Fibroblast of lung (primary cell): ENCODE measurements around the gene RAB6A. TPM values are rescaled to one million over a fixed set of nuclear protein-coding genes. Genes with fewer than 3 reads are reported as not detected.

Experiments used
- DNase-seq, 2 donors: peaks; one replicate each; pipeline versions ENCODE4 v3.0.0 to v3.0.0-alpha.2; 2010; ENCODE audit warnings: low read depth in 2 of 2
- H2AFZ ChIP-seq: 2 replicates; pipeline ENCODE4 v1.5.1; 2012; ENCODE audit warnings: low read length, control low read depth, inconsistent platforms
- H3K27ac ChIP-seq: 2 replicates; pipeline ENCODE4 v1.5.1; 2011; ENCODE audit warnings: low read length, control low read depth; ENCODE audit not compliant: insufficient read depth
- H3K27me3 ChIP-seq: 2 replicates; pipeline ENCODE4 v1.5.1; 2011; ENCODE audit warnings: mild to moderate bottlenecking, low read length; ENCODE audit not compliant: control insufficient read depth, insufficient read depth
- H3K36me3 ChIP-seq: 2 replicates; pipeline ENCODE4 v1.5.1; 2011; ENCODE audit warnings: low read length; ENCODE audit not compliant: control insufficient read depth, insufficient read depth
- H3K4me1 ChIP-seq: 2 replicates; pipeline ENCODE4 v1.5.1; 2011; ENCODE audit warnings: low read length; ENCODE audit not compliant: control insufficient read depth, insufficient read depth; ENCODE audit errors: extremely low read depth
- H3K4me2 ChIP-seq: 2 replicates; pipeline ENCODE4 v1.5.1; 2011; ENCODE audit warnings: low read length, control low read depth; ENCODE audit not compliant: insufficient read depth; ENCODE audit errors: extremely low read depth
- H3K4me3 ChIP-seq, 4 experiments: fragments of 200-600 bp in 1 of 4; sonication (generic) in 1 of 4; replicated peaks in 1 of 4; 2 replicates each; pipeline ENCODE4 v1.5.1; 2011 to 2016; ENCODE audit warnings: low read length in 4 of 4, low read depth in 3 of 4, mild to moderate bottlenecking in 3 of 4, control low read depth in 2 of 4, inconsistent platforms in 1 of 4, mixed read lengths in 1 of 4; ENCODE audit not compliant: insufficient read depth in 1 of 4; ENCODE audit errors: control extremely low read depth in 1 of 4
- H3K79me2 ChIP-seq: 2 replicates; pipeline ENCODE4 v1.5.1; 2012; ENCODE audit warnings: mild to moderate bottlenecking, low read length, inconsistent platforms; ENCODE audit not compliant: control insufficient read depth, insufficient read depth
- H3K9ac ChIP-seq: 2 replicates; pipeline ENCODE4 v1.5.1; 2011; ENCODE audit warnings: mild to moderate bottlenecking, low read length, control low read depth; ENCODE audit not compliant: insufficient read depth
- H3K9me3 ChIP-seq: 2 replicates; pipeline ENCODE4 v1.5.1; 2012; ENCODE audit warnings: low read depth, low read length; ENCODE audit not compliant: control insufficient read depth, insufficient read depth
- H4K20me1 ChIP-seq: 2 replicates; pipeline ENCODE4 v1.5.1; 2011; ENCODE audit warnings: low read length; ENCODE audit not compliant: control insufficient read depth, insufficient read depth; ENCODE audit errors: extremely low read depth
- CTCF ChIP-seq, 2 donors: IDR thresholded peaks in 1 of 2; conservative IDR thresholded peaks in 1 of 2; 1 replicate in 1 of 2; 2 replicates in 1 of 2; pipeline ENCODE4 v1.5.1; 2011 to 2012; ENCODE audit warnings: low read length in 2 of 2, control low read depth in 1 of 2, inconsistent platforms in 1 of 2, low read depth in 1 of 2, mild to moderate bottlenecking in 1 of 2
- EZH2 ChIP-seq: IDR thresholded peaks from 2 replicates; pipeline ENCODE4 v1.5.1; 2012; ENCODE audit warnings: low read length, control low read depth, mild to moderate bottlenecking; ENCODE audit errors: missing control alignments
- polyA plus RNA-seq, 2 donors: library from polyadenylated mRNA; depleted of rRNA in 1 of 2; stranded (reverse) in 1 of 2; unstranded in 1 of 2; fragments of >200 nt; gene quantifications; 2 replicates each; pipeline ENCODE4 v1.2.1, GENCODE V29; 2011 to 2012; ENCODE audit warnings: missing spikeins in 1 of 2
- total RNA-seq: library from RNA; depleted of rRNA; stranded (reverse); fragments of >200 nt; gene quantifications from 2 replicates; pipeline ENCODE4 v1.2.1, GENCODE V29; 2014

The RAB6A gene
- total and polyA plus RNA-seq, 2 donors (not counting 1 experiment from before 2014, with no cell fraction given): 103 to 255 TPM

- DNase-seq: no peak
- H3K4me2 ChIP-seq: no peak overlapping the region
- H3K4me1 ChIP-seq: no peaks in the 10 kb centered on the region
- H3K27me3 ChIP-seq: peaks cover 3% of the 10 kb centered on the region
- H4K20me1 ChIP-seq: no peaks in the 10 kb centered on the region
- H3K27ac ChIP-seq: no peak overlapping the region
- H3K79me2 ChIP-seq: no peaks in the 10 kb centered on the region
- H2AFZ ChIP-seq: no peak overlapping the region
- no peak overlapping the region for H3K4me3 ChIP-seq
- no peaks in the 10 kb centered on the region for H3K9me3 ChIP-seq
- TF ChIP-seq CTCF (conservative IDR thresholded peaks at IDR 0.05 in 1 of 2, IDR thresholded peaks at IDR 0.05 in 1 of 2; ENCODE audit: low read depth in 1 of 2, low read length in 2 of 2): no peak
- TF ChIP-seq EZH2: no peak
- H3K9ac ChIP-seq: no peak overlapping the region
- H3K36me3 ChIP-seq: no peaks in the 10 kb centered on the region
These were observed 126.9 kb downstream of the RAB6A start for GRCh38 chr11:73633999-73634398.

GRCh38 chr11:73632996-73633395, 127.9 kb downstream of the RAB6A start:
- Histone ChIP-seq H3K4me3 (no peak overlapping the region), H3K9ac (no peak overlapping the region), H3K4me2 (no peak overlapping the region), H2AFZ (no peak overlapping the region), H3K4me1 (no peaks in the 10 kb centered on the region), H3K79me2 (no peaks in the 10 kb centered on the region), H4K20me1 (no peaks in the 10 kb centered on the region), H3K27me3 (peaks cover 7% of the 10 kb centered on the region), H3K36me3 (no peaks in the 10 kb centered on the region), H3K9me3 (no peaks in the 10 kb centered on the region), H3K27ac (no peak overlapping the region)
- DNase-seq: peak in 1 of 2 donors; percentile 23
- TF ChIP-seq CTCF (conservative IDR thresholded peaks at IDR 0.05 in 1 of 2, IDR thresholded peaks at IDR 0.05 in 1 of 2; ENCODE audit: low read depth in 1 of 2, low read length in 2 of 2) (no peak), EZH2 (no peak)

- Histone ChIP-seq H3K27ac (no peak overlapping the region), H3K27me3 (peaks cover 9% of the 10 kb centered on the region), H3K4me3 (no peak overlapping the region), H3K9me3 (no peaks in the 10 kb centered on the region), H3K79me2 (no peaks in the 10 kb centered on the region), H3K4me2 (no peak overlapping the region), H2AFZ (no peak overlapping the region), H3K9ac (no peak overlapping the region), H3K4me1 (no peaks in the 10 kb centered on the region), H4K20me1 (no peaks in the 10 kb centered on the region), H3K36me3 (no peaks in the 10 kb centered on the region)
- DNase-seq: no peak
- TF ChIP-seq EZH2: no peak
- no peak for TF ChIP-seq CTCF (conservative IDR thresholded peaks at IDR 0.05 in 1 of 2, IDR thresholded peaks at IDR 0.05 in 1 of 2; ENCODE audit: low read depth in 1 of 2, low read length in 2 of 2)
These were observed 131.0 kb downstream of the RAB6A start for GRCh38 chr11:73629907-73630306.
